ENCODE results near the gene PTPRF. TPM values are rescaled to one million over a fixed set of nuclear protein-coding genes. Genes with fewer than 3 reads are reported as not detected.

The PTPRF gene
- total RNA-seq, 2 donors from 2014 or later, result 37.4 to 63.1 TPM

- intact Hi-C loops (cut with DNase I), result no loop called here
- ATAC-seq (no peak), DNase-seq (no peak)
These were observed 59.8 kb downstream of the PTPRF start for GRCh38 chr1:43590388-43590925.

- DNase-seq (no peak), ATAC-seq (no peak)
- intact Hi-C loops (cut with DNase I), result no loop called here
These were observed 60.5 kb downstream of the PTPRF start for GRCh38 chr1:43591181-43591580.

- ATAC-seq, result no peak
- intact Hi-C loops (cut with DNase I), result no loop called here
These were observed 61.5 kb downstream of the PTPRF start for GRCh38 chr1:43592051-43592665.

GRCh38 chr1:43592974-43593683, 62.4 kb downstream of the PTPRF start:
- DNase-seq (no peak), ATAC-seq (no peak)
- intact Hi-C loops (cut with DNase I), result no loop called here

More at GRCh38 chr1:43592051-43592665, 61.5 kb downstream of the PTPRF start:
- DNase-seq, result no peak

- ATAC-seq (no peak), DNase-seq (no peak)
- intact Hi-C loops (cut with DNase I), result no loop called here
These were observed 65.9 kb downstream of the PTPRF start for GRCh38 chr1:43596579-43596978.

GRCh38 chr1:43597028-43597427, 66.3 kb downstream of the PTPRF start:
- intact Hi-C loops (cut with DNase I), result no loop called here
- DNase-seq (no peak), ATAC-seq (no peak)

- DNase-seq (no peak), ATAC-seq (no peak)
- intact Hi-C loops (cut with DNase I), result no loop called here
These were observed 67.0 kb downstream of the PTPRF start for GRCh38 chr1:43597721-43598120.

GRCh38 chr1:43598622-43599021, 67.9 kb downstream of the PTPRF start:
- DNase-seq (no peak), ATAC-seq (no peak)
- intact Hi-C loops (cut with DNase I), result no loop called here

- ATAC-seq (no peak), DNase-seq (no peak)
- intact Hi-C loops (cut with DNase I), result no loop called here
These were observed 69.6 kb downstream of the PTPRF start for GRCh38 chr1:43600033-43601020.

GRCh38 chr1:43602990-43603389, 72.3 kb downstream of the PTPRF start:
- ATAC-seq (no peak), DNase-seq (no peak)
- intact Hi-C loops (cut with DNase I), result no loop called here

GRCh38 chr1:43604192-43604591, 73.5 kb downstream of the PTPRF start:
- ATAC-seq (no peak), DNase-seq (no peak)
- intact Hi-C loops (cut with DNase I), result no loop called here

GRCh38 chr1:43605157-43605556, 74.5 kb downstream of the PTPRF start:
- DNase-seq (no peak), ATAC-seq (no peak)
- intact Hi-C loops (cut with DNase I), result no loop called here

GRCh38 chr1:43605766-43606165, 75.1 kb downstream of the PTPRF start:
- DNase-seq, result no peak
- ATAC-seq, result no peak
- intact Hi-C loops (cut with DNase I), result no loop called here

GRCh38 chr1:43606624-43607023, 75.9 kb downstream of the PTPRF start:
- ATAC-seq, result no peak
- DNase-seq, result no peak
- intact Hi-C loops (cut with DNase I), result no loop called here

GRCh38 chr1:43608827-43609226, 78.1 kb downstream of the PTPRF start:
- intact Hi-C loops (cut with DNase I), result no loop called here
- DNase-seq (no peak), ATAC-seq (no peak)

- DNase-seq (no peak), ATAC-seq (no peak)
- intact Hi-C loops (cut with DNase I), result no loop called here
These were observed 79.7 kb downstream of the PTPRF start for GRCh38 chr1:43610339-43610738.

- intact Hi-C loops (cut with DNase I), result no loop called here
- DNase-seq (no peak), ATAC-seq (no peak)
These were observed 81.3 kb downstream of the PTPRF start for GRCh38 chr1:43611950-43612349.

GRCh38 chr1:43612406-43612805, 81.7 kb downstream of the PTPRF start:
- ATAC-seq (no peak), DNase-seq (no peak)
- intact Hi-C loops (cut with DNase I), result no loop called here

GRCh38 chr1:43613075-43613942, 82.6 kb downstream of the PTPRF start:
- intact Hi-C loops (cut with DNase I), result no loop called here
- DNase-seq (no peak), ATAC-seq (no peak)
